Stimulated activated CD8-positive, alpha-beta memory T cell treated with anti-CD3 and anti-CD28 coated beads, Interleukin-15, amount 100 ng/mL, for 48 hours (primary cell): ENCODE data around the gene CACNA1C.

Experiments used
- DNase-seq, 2 donors: peaks; one replicate each; pipeline ENCODE4 v3.0.0-alpha.2; 2020; ENCODE audit warnings: low read depth in 2 of 2

Gene CACNA1C

GRCh38 chr12:2256915-2257314 is 204.1 kb downstream of the CACNA1C start:
- DNase-seq = no peak

GRCh38 chr12:2258025-2258424 is 205.2 kb downstream of the CACNA1C start:
- no peak for DNase-seq

GRCh38 chr12:2259369-2259768 is 206.6 kb downstream of the CACNA1C start:
- no peak for DNase-seq

- DNase-seq = no peak
Measured at GRCh38 chr12:2260441-2260840, 207.7 kb downstream of the CACNA1C start.

- DNase-seq = no peak
Measured at GRCh38 chr12:2261708-2262107, 208.9 kb downstream of the CACNA1C start.

- DNase-seq = no peak
Measured at GRCh38 chr12:2262449-2262848, 209.7 kb downstream of the CACNA1C start.

- no peak for DNase-seq
Measured at GRCh38 chr12:2263901-2264300, 211.1 kb downstream of the CACNA1C start.

- no peak for DNase-seq
Measured at GRCh38 chr12:2264651-2265232, 212.0 kb downstream of the CACNA1C start.

GRCh38 chr12:2265461-2266167 is 212.8 kb downstream of the CACNA1C start:
- DNase-seq = no peak

- DNase-seq = no peak
Measured at GRCh38 chr12:2266666-2267620, 214.2 kb downstream of the CACNA1C start.

- DNase-seq = no peak
Measured at GRCh38 chr12:2267703-2268470, 215.1 kb downstream of the CACNA1C start.

GRCh38 chr12:2268471-2269286 is 215.9 kb downstream of the CACNA1C start:
- DNase-seq = no peak

GRCh38 chr12:2270846-2271245 is 218.1 kb downstream of the CACNA1C start:
- DNase-seq = no peak

- no peak for DNase-seq
Measured at GRCh38 chr12:2271961-2272360, 219.2 kb downstream of the CACNA1C start.

GRCh38 chr12:2273288-2273687 is 220.5 kb downstream of the CACNA1C start:
- DNase-seq = no peak

GRCh38 chr12:2273751-2274150 is 221.0 kb downstream of the CACNA1C start:
- DNase-seq = no peak

- no peak for DNase-seq
Measured at GRCh38 chr12:2274733-2275132, 221.9 kb downstream of the CACNA1C start.

- no peak for DNase-seq
Measured at GRCh38 chr12:2276288-2277033, 223.7 kb downstream of the CACNA1C start.

GRCh38 chr12:2277492-2278155 is 224.8 kb downstream of the CACNA1C start:
- DNase-seq = no peak

- DNase-seq = no peak
Measured at GRCh38 chr12:2281446-2281845, 228.7 kb downstream of the CACNA1C start.
